ENCODE measurements around the gene EPHB1. TPM values are rescaled to one million over a fixed set of nuclear protein-coding genes. Genes with fewer than 3 reads are reported as not detected.

Gene EPHB1
- total RNA-seq, 1 experiment from 2014 or later = 2.8 TPM

- Histone ChIP-seq H3K9ac (ENCODE audit: extremely low read depth, insufficient read length, low read length) (no peak overlapping the region), H2AFZ (ENCODE audit: low read length) (no peak overlapping the region), H3K4me2 (ENCODE audit: insufficient read depth, insufficient read length, low read length) (no peak overlapping the region), H3K23ac (ENCODE audit: insufficient read length, low read depth, low read length) (no peak overlapping the region), H3K27ac (ENCODE audit: insufficient read length, low read depth, low read length) (no peak overlapping the region), H2BK20ac (ENCODE audit: low read depth, low read length, poor library complexity, severe bottlenecking) (no peak overlapping the region), H4K91ac (ENCODE audit: insufficient read length, low read depth, low read length) (no peak overlapping the region), H2BK12ac (ENCODE audit: insufficient read length, low read depth, low read length) (no peak overlapping the region), H3T11ph (ENCODE audit: low read length) (no peak overlapping the region), H2BK5ac (ENCODE audit: insufficient read length, low read length) (no peak overlapping the region), H3K79me2 (ENCODE audit: insufficient read depth, low read length) (no peaks in the 10 kb centered on the region), H4K5ac (ENCODE audit: insufficient read length, low read depth, low read length) (no peak overlapping the region), H3K27me3 (ENCODE audit: insufficient read depth, low read length) (no peaks in the 10 kb centered on the region), H4K8ac (replicated peaks; ENCODE audit: insufficient read length, low read depth, low read length) (no peak overlapping the region), H4K20me1 (ENCODE audit: control insufficient read depth, insufficient read depth, insufficient read length) (no peaks in the 10 kb centered on the region), H3K9me3 (ENCODE audit: control insufficient read depth, low read depth, low read length) (no peaks in the 10 kb centered on the region), H2BK120ac (ENCODE audit: low read depth, low read length, poor library complexity, severe bottlenecking) (no peak overlapping the region), H3K23me2 (ENCODE audit: insufficient read length, low read depth, low read length, poor library complexity, severe bottlenecking) (no peaks in the 10 kb centered on the region), H3K14ac (ENCODE audit: insufficient read depth, low read length) (no peak overlapping the region), H2AK5ac (ENCODE audit: insufficient read length, low read length) (no peak overlapping the region), H3K4me1 (ENCODE audit: insufficient read depth, low read length) (no peaks in the 10 kb centered on the region; the same call in 1 of the 2 replicates), H3K4ac (ENCODE audit: low read depth, low read length) (no peak overlapping the region), H3K79me1 (ENCODE audit: insufficient read depth, low read depth, low read length, poor library complexity, severe bottlenecking) (no peaks in the 10 kb centered on the region), H3K56ac (ENCODE audit: insufficient read length, low read depth, low read length) (no peak overlapping the region), H2BK15ac (ENCODE audit: low read depth, low read length) (no peak overlapping the region), H3K18ac (ENCODE audit: insufficient read length, low read depth, low read length) (no peak overlapping the region)
- Mint-ChIP-seq H3K27ac (no peak overlapping the region), H3K27me3 (ENCODE audit: low read depth) (peaks cover 2% of the 10 kb centered on the region; the same call in 1 of the 2 replicates), H3K4me1 (peaks cover 40% of the 10 kb centered on the region in 2 experiments), H3K4me3 (no peak overlapping the region), H3K9me3 (peaks cover 3 to 12% of the 10 kb centered on the region in 2 experiments; a peak in 4 of 5 replicates), H3K36me3 (ENCODE audit: insufficient read depth in 1 of 3, low read depth in 3 of 3) (peaks cover under 1 to 4% (median 4%) of the 10 kb centered on the region in 3 experiments; a peak in 4 of 7 replicates)
- DNase-seq = no peak
- WGBS (ENCODE audit: extremely low coverage, insufficient read length, low lambda C conversion rate) = no CpG with 5 or more reads among the region's 1 CpG
- no peak for TF ChIP-seq CTCF (conservative IDR thresholded peaks at IDR 0.05)
Observed at GRCh38 chr3:135239615-135239884, 444.5 kb downstream of the EPHB1 start.

Data from H9 (cell line).